ENCODE measurements around the gene SSTR5. TPM values are rescaled to one million over a fixed set of nuclear protein-coding genes. Genes with fewer than 3 reads are reported as not detected.

The SSTR5 gene
- total RNA-seq, 3 donors from 2014 or later (not counting 1 experiment from before 2014, with no cell fraction given), result not detected

DNA sequence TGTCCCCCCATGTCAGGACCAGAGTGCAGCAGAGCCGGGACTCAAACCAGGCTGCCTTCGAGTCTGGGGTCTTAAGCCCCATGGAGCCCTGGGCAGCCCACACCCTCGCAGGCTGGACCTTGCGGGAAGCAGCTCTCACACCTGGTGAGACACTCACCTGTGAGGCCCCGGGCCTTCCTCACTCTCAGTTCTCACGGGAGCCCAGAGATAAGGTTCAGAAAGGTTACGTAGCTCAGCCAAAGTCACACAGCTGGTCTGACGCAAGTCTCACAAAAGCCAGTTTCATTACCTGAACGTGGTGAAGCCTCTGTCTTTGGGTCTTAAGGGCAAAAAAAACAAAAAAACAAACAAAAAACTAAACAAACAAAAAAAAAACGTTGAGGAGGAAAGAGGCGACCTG lies 32.8 kb upstream of the SSTR5 start:
- Histone ChIP-seq H3K4me3 (ENCODE audit: low read length) (no peak overlapping the region), H3K27me3 (ENCODE audit: control insufficient read depth, insufficient read depth, low read length) (no peaks in the 10 kb centered on the region), H3K36me3 (ENCODE audit: control insufficient read depth, insufficient read depth, low read length) (no peaks in the 10 kb centered on the region), H3K4me1 (ENCODE audit: control insufficient read depth, insufficient read depth, low read length) (no peaks in the 10 kb centered on the region), H3K9me3 (ENCODE audit: control insufficient read depth, insufficient read depth, low read length) (no peaks in the 10 kb centered on the region), H3K27ac (ENCODE audit: low read length) (no peak overlapping the region)
- TF ChIP-seq, protein P1, sequence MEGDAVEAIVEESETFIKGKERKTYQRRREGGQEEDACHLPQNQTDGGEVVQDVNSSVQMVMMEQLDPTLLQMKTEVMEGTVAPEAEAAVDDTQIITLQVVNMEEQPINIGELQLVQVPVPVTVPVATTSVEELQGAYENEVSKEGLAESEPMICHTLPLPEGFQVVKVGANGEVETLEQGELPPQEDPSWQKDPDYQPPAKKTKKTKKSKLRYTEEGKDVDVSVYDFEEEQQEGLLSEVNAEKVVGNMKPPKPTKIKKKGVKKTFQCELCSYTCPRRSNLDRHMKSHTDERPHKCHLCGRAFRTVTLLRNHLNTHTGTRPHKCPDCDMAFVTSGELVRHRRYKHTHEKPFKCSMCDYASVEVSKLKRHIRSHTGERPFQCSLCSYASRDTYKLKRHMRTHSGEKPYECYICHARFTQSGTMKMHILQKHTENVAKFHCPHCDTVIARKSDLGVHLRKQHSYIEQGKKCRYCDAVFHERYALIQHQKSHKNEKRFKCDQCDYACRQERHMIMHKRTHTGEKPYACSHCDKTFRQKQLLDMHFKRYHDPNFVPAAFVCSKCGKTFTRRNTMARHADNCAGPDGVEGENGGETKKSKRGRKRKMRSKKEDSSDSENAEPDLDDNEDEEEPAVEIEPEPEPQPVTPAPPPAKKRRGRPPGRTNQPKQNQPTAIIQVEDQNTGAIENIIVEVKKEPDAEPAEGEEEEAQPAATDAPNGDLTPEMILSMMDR (IDR thresholded peaks at IDR 0.05), result no peak
- intact Hi-C loops (cut with micrococcal nuclease), result no loop called here
- Mint-ChIP-seq H3K27ac (no peak overlapping the region), H3K4me1 (no peaks in the 10 kb centered on the region), H3K36me3 (no peaks in the 10 kb centered on the region), H3K4me3 (no peak overlapping the region), H3K9me3 (no peaks in the 10 kb centered on the region), H3K27me3 (ENCODE audit: low read depth in 2 of 2) (peaks cover 0 to 7% of the 10 kb centered on the region in 2 donors)
- no peak for DNase-seq
- 84% methylated on average over 11 of the region's 11 CpGs for WGBS (ENCODE audit: insufficient coverage)
- no peak for ATAC-seq

- Mint-ChIP-seq H3K27ac (no peak overlapping the region), H3K9me3 (no peaks in the 10 kb centered on the region), H3K36me3 (no peaks in the 10 kb centered on the region), H3K4me1 (no peaks in the 10 kb centered on the region), H3K4me3 (no peak overlapping the region), H3K27me3 (ENCODE audit: low read depth in 2 of 2) (peaks cover 0 to 7% of the 10 kb centered on the region in 2 donors)
- no peaks in the 10 kb centered on the region for H3K4me1 ChIP-seq (ENCODE audit: control insufficient read depth, insufficient read depth, low read length)
- no peak for DNase-seq
- no peaks in the 10 kb centered on the region for H3K36me3 ChIP-seq (ENCODE audit: control insufficient read depth, insufficient read depth, low read length)
- ATAC-seq, result no peak
- H3K27me3 ChIP-seq (ENCODE audit: control insufficient read depth, insufficient read depth, low read length), result no peaks in the 10 kb centered on the region
- H3K9me3 ChIP-seq (ENCODE audit: control insufficient read depth, insufficient read depth, low read length), result no peaks in the 10 kb centered on the region
- no peak overlapping the region for H3K27ac ChIP-seq (ENCODE audit: low read length)
- TF ChIP-seq, protein P1 (IDR thresholded peaks at IDR 0.05), result no peak
- intact Hi-C loops (cut with micrococcal nuclease), result no loop called here
- no peak overlapping the region for H3K4me3 ChIP-seq (ENCODE audit: low read length)
- 93% methylated on average over 29 of the region's 29 CpGs for WGBS (ENCODE audit: insufficient coverage)
These were observed 32.2 kb upstream of the SSTR5 start for GRCh38 chr16:1040346-1040745.

DNA sequence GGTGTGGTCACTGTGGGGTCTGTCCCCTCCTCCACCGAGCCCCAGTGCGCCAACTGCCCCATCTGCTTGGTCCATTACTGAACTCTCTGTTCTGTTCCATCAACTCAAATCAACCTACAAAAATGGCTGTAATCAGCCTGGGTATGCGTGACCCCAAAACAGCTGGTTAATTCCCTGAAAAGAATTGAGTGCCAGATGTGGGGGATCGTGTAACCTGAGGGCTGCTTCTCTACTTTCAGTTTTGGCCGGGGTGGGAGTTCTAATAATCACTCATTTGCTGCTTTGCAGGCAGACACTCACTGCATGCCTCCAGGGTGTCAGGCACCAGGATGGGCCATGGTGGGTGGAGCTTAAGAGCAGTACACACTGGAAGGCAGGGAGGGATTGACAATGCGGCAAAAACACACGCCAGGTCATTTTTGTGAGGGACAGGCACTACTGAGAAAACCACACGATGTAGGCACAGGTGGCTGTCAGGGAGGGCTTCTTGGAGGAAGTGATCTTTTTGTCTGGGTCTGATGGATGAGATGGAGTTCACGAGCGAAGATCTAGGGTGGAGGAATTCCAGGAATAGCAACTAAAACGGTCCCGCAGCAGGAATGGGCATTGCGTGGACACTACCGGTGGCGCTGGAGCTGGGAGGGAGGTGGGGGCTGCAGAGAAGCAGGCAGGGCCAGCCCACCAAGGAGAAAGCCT lies 30.4 kb upstream of the SSTR5 start:
- Histone ChIP-seq H3K27me3 (ENCODE audit: control insufficient read depth, insufficient read depth, low read length) (no peaks in the 10 kb centered on the region), H3K36me3 (ENCODE audit: control insufficient read depth, insufficient read depth, low read length) (no peaks in the 10 kb centered on the region), H3K4me3 (ENCODE audit: low read length) (no peak overlapping the region), H3K4me1 (ENCODE audit: control insufficient read depth, insufficient read depth, low read length) (no peaks in the 10 kb centered on the region), H3K27ac (ENCODE audit: low read length) (no peak overlapping the region), H3K9me3 (ENCODE audit: control insufficient read depth, insufficient read depth, low read length) (no peaks in the 10 kb centered on the region)
- Mint-ChIP-seq H3K4me3 (no peak overlapping the region), H3K27me3 (ENCODE audit: low read depth in 2 of 2) (peaks cover 0 to 7% of the 10 kb centered on the region in 2 donors), H3K9me3 (no peaks in the 10 kb centered on the region), H3K27ac (no peak overlapping the region), H3K36me3 (no peaks in the 10 kb centered on the region), H3K4me1 (no peaks in the 10 kb centered on the region)
- no peak for ATAC-seq
- WGBS (ENCODE audit: insufficient coverage), result 94% methylated on average over 15 of the region's 15 CpGs
- DNase-seq, result no peak
- intact Hi-C loops (cut with micrococcal nuclease), result no loop called here
- TF ChIP-seq, protein P1 (IDR thresholded peaks at IDR 0.05), result no peak

DNA sequence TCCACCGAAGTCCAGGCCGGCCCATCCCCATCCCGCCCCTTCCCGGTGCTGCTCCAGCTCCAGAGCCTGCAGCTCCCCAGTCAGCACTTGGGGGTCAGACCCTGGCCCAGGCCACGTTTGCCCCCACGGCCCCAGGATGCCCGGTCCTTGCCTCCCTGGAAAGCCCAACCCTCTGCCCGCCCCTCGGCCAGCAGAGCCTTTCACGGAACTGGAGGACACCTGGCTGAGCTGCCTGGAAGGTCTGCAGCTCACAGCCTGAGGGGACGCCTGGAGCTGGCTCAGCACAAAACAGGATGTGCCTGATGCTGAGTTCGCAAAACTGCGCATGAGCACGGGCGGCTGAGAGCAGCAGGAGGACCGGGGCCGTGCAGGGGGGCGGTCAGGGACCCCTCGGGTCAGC lies 29.7 kb upstream of the SSTR5 start:
- Histone ChIP-seq H3K27ac (ENCODE audit: low read length) (no peak overlapping the region), H3K36me3 (ENCODE audit: control insufficient read depth, insufficient read depth, low read length) (no peaks in the 10 kb centered on the region), H3K27me3 (ENCODE audit: control insufficient read depth, insufficient read depth, low read length) (no peaks in the 10 kb centered on the region), H3K4me3 (ENCODE audit: low read length) (no peak overlapping the region), H3K4me1 (ENCODE audit: control insufficient read depth, insufficient read depth, low read length) (no peaks in the 10 kb centered on the region), H3K9me3 (ENCODE audit: control insufficient read depth, insufficient read depth, low read length) (no peaks in the 10 kb centered on the region)
- intact Hi-C loops (cut with micrococcal nuclease), result no loop called here
- Mint-ChIP-seq H3K4me1 (no peaks in the 10 kb centered on the region), H3K4me3 (no peak overlapping the region), H3K9me3 (no peaks in the 10 kb centered on the region), H3K36me3 (no peaks in the 10 kb centered on the region), H3K27ac (no peak overlapping the region), H3K27me3 (ENCODE audit: low read depth in 2 of 2) (peaks cover 0 to 7% of the 10 kb centered on the region in 2 donors)
- WGBS (ENCODE audit: insufficient coverage), result 80% methylated on average over 19 of the region's 19 CpGs
- TF ChIP-seq, protein P1 (IDR thresholded peaks at IDR 0.05), result no peak
- DNase-seq, result peak in 1 of 2 donors; percentile 22
- no peak for ATAC-seq

Data from natural killer cell (primary cell).